Esophagus squamous epithelium (tissue), 4 donors: ENCODE results near the gene STRAP.

ENCODE experiments used
- POLR2A ChIP-seq, 4 donors: fragments of 450-650 bp; IDR thresholded peaks; one replicate each; pipeline ENCODE4 v1.6.1; 2017; ENCODE audit warnings: antibody characterized with exemption in 4 of 4, mild to moderate bottlenecking in 4 of 4, moderate library complexity in 3 of 4
- TF ChIP-seq, protein P1 (sequence below), 6 experiments: fragments of 450-650 bp in 4 of 6; fragments of 200-600 bp in 2 of 6; sonication (generic) in 2 of 6; IDR thresholded peaks; one replicate each; pipeline ENCODE4 v1.5.1; 2016 to 2019; ENCODE audit warnings: antibody characterized with exemption in 6 of 6, mild to moderate bottlenecking in 4 of 6, moderate library complexity in 4 of 6

DNA sequence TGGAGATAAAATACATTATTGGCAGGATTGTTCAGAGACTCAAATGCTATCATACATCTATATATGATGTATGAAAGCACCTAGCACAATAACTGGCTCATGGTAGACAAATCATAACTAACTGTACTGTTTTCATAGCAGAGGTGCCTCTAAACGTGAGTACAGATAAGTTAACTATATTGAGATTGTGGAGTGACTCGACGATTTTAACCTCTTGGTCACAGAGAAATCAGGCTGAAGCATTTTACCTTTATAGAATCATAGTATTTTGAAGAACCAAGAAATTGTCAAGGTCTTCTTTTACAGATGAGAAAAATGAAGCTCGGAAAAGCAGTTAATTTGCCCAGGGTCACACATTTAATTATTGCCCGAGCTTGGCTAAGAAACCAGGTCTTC, 28.3 kb downstream of the STRAP start:
- TF ChIP-seq, protein P1, sequence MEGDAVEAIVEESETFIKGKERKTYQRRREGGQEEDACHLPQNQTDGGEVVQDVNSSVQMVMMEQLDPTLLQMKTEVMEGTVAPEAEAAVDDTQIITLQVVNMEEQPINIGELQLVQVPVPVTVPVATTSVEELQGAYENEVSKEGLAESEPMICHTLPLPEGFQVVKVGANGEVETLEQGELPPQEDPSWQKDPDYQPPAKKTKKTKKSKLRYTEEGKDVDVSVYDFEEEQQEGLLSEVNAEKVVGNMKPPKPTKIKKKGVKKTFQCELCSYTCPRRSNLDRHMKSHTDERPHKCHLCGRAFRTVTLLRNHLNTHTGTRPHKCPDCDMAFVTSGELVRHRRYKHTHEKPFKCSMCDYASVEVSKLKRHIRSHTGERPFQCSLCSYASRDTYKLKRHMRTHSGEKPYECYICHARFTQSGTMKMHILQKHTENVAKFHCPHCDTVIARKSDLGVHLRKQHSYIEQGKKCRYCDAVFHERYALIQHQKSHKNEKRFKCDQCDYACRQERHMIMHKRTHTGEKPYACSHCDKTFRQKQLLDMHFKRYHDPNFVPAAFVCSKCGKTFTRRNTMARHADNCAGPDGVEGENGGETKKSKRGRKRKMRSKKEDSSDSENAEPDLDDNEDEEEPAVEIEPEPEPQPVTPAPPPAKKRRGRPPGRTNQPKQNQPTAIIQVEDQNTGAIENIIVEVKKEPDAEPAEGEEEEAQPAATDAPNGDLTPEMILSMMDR (IDR thresholded peaks at IDR 0.05) = no peak
- TF ChIP-seq POLR2A (IDR thresholded peaks at IDR 0.05) = no peak
